GM12892 (cell line): Measurements from ENCODE around the gene KANK4.

Experiments used
- DNase-seq: peaks from one replicate; pipeline ENCODE4 v3.0.0; 2011; ENCODE audit not compliant: insufficient read length
- FAIRE-seq: peaks from 2 replicates; lab custom pipeline; 2011; peaks lifted over from hg19 to GRCh38; lab: Jason Lieb, UNC
- POLR2A ChIP-seq: IDR thresholded peaks from 2 replicates; pipeline ENCODE4 v1.6.1; 2011; ENCODE audit warnings: low read depth, low read length, control low read depth
- POLR2AphosphoS5 ChIP-seq: IDR thresholded peaks from 2 replicates; pipeline ENCODE4 v1.6.1; 2011; ENCODE audit warnings: low read depth, low read length, control low read depth
- TAF1 ChIP-seq: IDR thresholded peaks from 2 replicates; pipeline ENCODE4 v1.6.1; 2011; ENCODE audit warnings: low read depth, mild to moderate bottlenecking, control low read depth, low read length, borderline replicate concordance

KANK4 gene

GRCh38 chr1:62312698-62313097 is 6.5 kb downstream of the KANK4 start:
- FAIRE-seq (no peak), DNase-seq (no peak)
- no peak for TF ChIP-seq POLR2A
- no peak for TF ChIP-seq TAF1
- TF ChIP-seq POLR2AphosphoS5 = no peak

GRCh38 chr1:62311473-62311943 is 7.7 kb downstream of the KANK4 start:
- FAIRE-seq (no peak), DNase-seq (no peak)
- TF ChIP-seq POLR2A = no peak
- no peak for TF ChIP-seq TAF1
- TF ChIP-seq POLR2AphosphoS5 = no peak

- DNase-seq (no peak), FAIRE-seq (no peak)
- TF ChIP-seq POLR2AphosphoS5 = no peak
- no peak for TF ChIP-seq TAF1
- TF ChIP-seq POLR2A = no peak
These were observed 9.3 kb downstream of the KANK4 start for GRCh38 chr1:62309906-62310305.

DNA sequence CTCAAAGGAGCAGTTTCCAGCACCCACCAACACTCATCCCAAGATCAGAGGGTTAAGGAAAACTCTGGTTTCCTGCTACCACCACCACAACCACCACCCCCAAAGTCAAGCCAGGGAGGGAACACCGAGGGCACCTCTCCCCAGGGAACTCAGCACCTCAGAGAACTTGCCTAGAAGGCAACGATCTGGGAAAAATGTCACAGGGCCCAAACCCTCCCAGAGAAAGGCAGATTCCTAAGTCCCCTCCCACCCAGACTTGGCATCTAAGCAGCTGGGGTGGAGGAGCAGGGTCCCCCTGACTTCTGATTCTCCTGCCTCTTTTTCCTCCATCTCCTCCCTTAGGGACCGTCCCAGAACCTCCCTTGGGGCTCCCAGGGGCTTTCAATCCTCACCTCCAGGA is 10.6 kb downstream of the KANK4 start:
- FAIRE-seq (no peak), DNase-seq (no peak)
- no peak for TF ChIP-seq POLR2A
- no peak for TF ChIP-seq POLR2AphosphoS5
- no peak for TF ChIP-seq TAF1

- TF ChIP-seq POLR2AphosphoS5 (no peak), TAF1 (no peak), POLR2A (no peak)
- DNase-seq (no peak), FAIRE-seq (no peak)
These were observed 11.2 kb downstream of the KANK4 start for GRCh38 chr1:62307895-62308492.

GRCh38 chr1:62307446-62307845 is 11.8 kb downstream of the KANK4 start:
- no peak for FAIRE-seq
- TF ChIP-seq POLR2A = no peak
- no peak for TF ChIP-seq POLR2AphosphoS5
- no peak for TF ChIP-seq TAF1
- no peak for DNase-seq

DNA sequence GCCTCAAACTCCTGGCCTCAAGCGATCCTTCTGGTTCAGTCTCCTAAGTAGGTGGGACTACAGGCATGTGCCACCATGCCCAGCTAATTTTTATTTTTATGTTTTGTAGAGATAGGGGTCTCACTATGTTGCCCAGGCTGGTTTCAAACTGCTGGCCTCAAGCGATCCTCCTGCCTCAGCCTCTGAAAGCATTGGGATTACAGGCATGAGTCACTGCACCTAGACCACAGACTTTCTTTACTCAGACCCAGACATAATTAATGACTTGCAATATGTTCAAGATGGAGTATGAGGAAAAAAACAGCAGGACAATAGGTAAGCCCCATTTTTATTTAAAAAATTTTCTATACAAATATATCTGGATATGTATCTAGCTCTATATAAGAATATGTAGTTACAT is 13.2 kb downstream of the KANK4 start:
- TF ChIP-seq POLR2AphosphoS5 (no peak), TAF1 (no peak), POLR2A (no peak)
- DNase-seq (no peak), FAIRE-seq (no peak)

DNA sequence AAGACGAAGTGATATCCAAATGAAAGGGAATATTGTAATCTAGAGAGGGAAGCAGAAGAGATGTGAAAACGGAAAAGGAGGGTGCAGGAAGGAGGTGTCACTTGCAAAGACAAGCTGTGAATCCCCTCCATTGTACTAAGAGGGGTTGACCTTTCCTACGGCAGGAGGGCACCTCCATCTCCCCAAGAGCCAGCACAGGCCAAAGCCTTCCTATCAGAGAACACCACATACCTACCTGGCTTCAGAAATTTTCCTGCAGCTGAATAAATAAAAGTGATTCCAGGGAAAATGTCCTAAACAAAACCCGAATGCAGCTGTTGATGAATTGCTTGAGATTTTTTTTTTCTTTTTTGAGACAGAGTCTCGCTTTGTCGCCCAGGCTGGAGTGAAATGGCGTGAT is 14.3 kb downstream of the KANK4 start:
- DNase-seq (no peak), FAIRE-seq (no peak)
- TF ChIP-seq POLR2A = no peak
- no peak for TF ChIP-seq POLR2AphosphoS5
- TF ChIP-seq TAF1 = no peak

GRCh38 chr1:62304515-62304914 is 14.7 kb downstream of the KANK4 start:
- no peak for TF ChIP-seq TAF1
- TF ChIP-seq POLR2A = no peak
- no peak for TF ChIP-seq POLR2AphosphoS5
- FAIRE-seq (no peak), DNase-seq (no peak)

DNA sequence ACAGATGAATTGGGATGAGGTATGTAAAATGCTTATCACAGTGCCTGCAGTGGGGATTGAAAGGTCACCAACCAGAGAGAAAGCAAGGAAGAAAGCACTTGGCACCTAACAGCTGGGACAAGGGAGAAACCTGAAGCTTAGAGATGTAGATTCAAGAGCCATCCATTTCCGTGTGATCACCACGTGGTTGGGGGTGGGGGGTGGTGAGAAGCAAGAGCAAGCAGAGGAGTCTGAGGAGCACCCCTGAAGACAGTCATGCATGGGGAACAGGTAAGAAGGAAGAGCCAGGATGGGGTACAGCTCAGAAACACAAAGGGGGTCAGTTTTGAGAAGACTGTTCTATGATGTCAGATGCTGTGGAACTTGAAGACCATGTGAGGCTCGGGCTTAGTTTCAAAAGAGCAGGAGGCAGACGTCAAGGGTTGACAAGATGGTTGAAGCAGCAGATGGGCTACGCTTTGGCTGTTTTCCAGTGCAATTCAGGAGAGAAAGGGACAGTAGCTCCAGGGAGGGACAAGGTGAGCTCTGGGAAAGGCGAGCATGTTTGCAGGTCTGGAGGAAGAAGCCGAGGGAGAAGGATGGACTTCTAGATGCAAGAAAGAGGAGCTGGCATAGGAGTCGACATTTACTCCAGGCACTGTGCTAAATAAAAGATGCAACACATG is 17.4 kb downstream of the KANK4 start:
- FAIRE-seq (no peak), DNase-seq (no peak)
- TF ChIP-seq TAF1 (no peak), POLR2AphosphoS5 (no peak), POLR2A (no peak)

- TF ChIP-seq POLR2A (no peak), TAF1 (no peak), POLR2AphosphoS5 (no peak)
- DNase-seq (no peak), FAIRE-seq (no peak)
These were observed 19.6 kb downstream of the KANK4 start for GRCh38 chr1:62299426-62300200.

- FAIRE-seq (no peak), DNase-seq (no peak)
- TF ChIP-seq POLR2A = no peak
- no peak for TF ChIP-seq TAF1
- TF ChIP-seq POLR2AphosphoS5 = no peak
These were observed 23.2 kb downstream of the KANK4 start for GRCh38 chr1:62295921-62296491.
